ENCODE results near the gene PAGR1. TPM values are rescaled to one million over a fixed set of nuclear protein-coding genes. Genes with fewer than 3 reads are reported as not detected.
A peak's percentile ranks its signal among the peaks of the same experiment; 100 is the strongest.

Gene PAGR1
- total and polyA plus RNA-seq, 2 of the 4 experiments (the other 2 are of a cell fraction), result 10.6 to 22.1 TPM

- no peak overlapping the region for H4K91ac ChIP-seq (ENCODE audit: insufficient read depth, low read depth, low read length)
- dilution Hi-C loops (cut with HindIII; ENCODE audit: low sequenced_read_pairs, unreplicated experiment), result no loop called here
- H3K36me3 ChIP-seq (ENCODE audit: control insufficient read depth, insufficient read depth, low read length), result peaks cover 12% of the 10 kb centered on the region
- H3K9me1 ChIP-seq (ENCODE audit: insufficient read depth, low read length), result peaks cover 13% of the 10 kb centered on the region
- no peak overlapping the region for H3K56ac ChIP-seq (ENCODE audit: extremely low read depth, insufficient read depth, low read length)
- peak overlapping the region; percentile 45; the same call in 1 of the 2 replicates for H3K4ac ChIP-seq (ENCODE audit: low read depth, low read length)
- H4K5ac ChIP-seq (ENCODE audit: low read depth, low read length), result no peak overlapping the region
- H2BK15ac ChIP-seq (ENCODE audit: low read depth, low read length), result peak overlapping the region; percentile 44; the same call in 1 of the 3 replicates
- H2BK120ac ChIP-seq (ENCODE audit: low read depth, low read length), result no peak overlapping the region
- H3K79me1 ChIP-seq (ENCODE audit: low read depth in 1 of 2, low read length in 2 of 2), result peaks cover 8 to 50% of the 10 kb centered on the region in 2 experiments; a peak in 3 of 4 replicates
- H3K4me2 ChIP-seq (ENCODE audit: low read depth, low read length), result peak overlapping the region; percentile 28; the same call in 1 of the 2 replicates
- ATAC-seq (ENCODE audit: low read depth), result no peak
- TF ChIP-seq NFE2L2 (IDR thresholded peaks at IDR 0.05; ENCODE audit: low read depth, low read length) (no peak), FOS (IDR thresholded peaks at IDR 0.05; ENCODE audit: low read depth, low read length) (no peak), MAZ (IDR thresholded peaks at IDR 0.05; ENCODE audit: borderline replicate concordance, low read depth, low read length) (no peak), BHLHE40 (IDR thresholded peaks at IDR 0.05; ENCODE audit: low read depth, low read length) (no peak), RFX5 (IDR thresholded peaks at IDR 0.05; ENCODE audit: low read depth, low read length) (no peak), POLR2A (IDR thresholded peaks at IDR 0.05; ENCODE audit: low read depth, low read length) (no peak)
- TF ChIP-seq, protein P1, sequence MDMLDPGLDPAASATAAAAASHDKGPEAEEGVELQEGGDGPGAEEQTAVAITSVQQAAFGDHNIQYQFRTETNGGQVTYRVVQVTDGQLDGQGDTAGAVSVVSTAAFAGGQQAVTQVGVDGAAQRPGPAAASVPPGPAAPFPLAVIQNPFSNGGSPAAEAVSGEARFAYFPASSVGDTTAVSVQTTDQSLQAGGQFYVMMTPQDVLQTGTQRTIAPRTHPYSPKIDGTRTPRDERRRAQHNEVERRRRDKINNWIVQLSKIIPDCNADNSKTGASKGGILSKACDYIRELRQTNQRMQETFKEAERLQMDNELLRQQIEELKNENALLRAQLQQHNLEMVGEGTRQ (IDR thresholded peaks at IDR 0.05; ENCODE audit: low read depth, low read length), result no peak
- no peak overlapping the region; the same call in 1 of the 2 replicates for H3K23ac ChIP-seq (ENCODE audit: low read depth, low read length)
- peak overlapping the region; percentile 12; the same call in 1 of the 2 replicates for H3K27ac ChIP-seq (ENCODE audit: insufficient read depth, low read length)
- H3K14ac ChIP-seq (replicated peaks; ENCODE audit: low read depth, low read length), result no peak overlapping the region
- H4K8ac ChIP-seq (ENCODE audit: low read depth in 2 of 2, low read length in 2 of 2), result peak overlapping the region in 1 of 2 experiments; percentile 34; a peak in 2 of 4 replicates
- H3K9me3 ChIP-seq (ENCODE audit: control insufficient read depth, insufficient read depth, low read length), result no peaks in the 10 kb centered on the region
- intact Hi-C loops (cut with micrococcal nuclease), result no loop called here
- CTCF ChIA-PET, result interaction anchor here (1.4 kb wide), 1 partner anchor 22 kb away, joined by 3 read pairs; no protein-coding TSS in a partner anchor
- H3K27me3 ChIP-seq (ENCODE audit: control insufficient read depth, insufficient read depth, low read length), result no peaks in the 10 kb centered on the region
- POLR2A ChIA-PET (ENCODE audit: unreplicated experiment), result interaction anchor here (0.7 kb wide), 1 partner anchor 19 kb away, joined by 6 read pairs; no protein-coding TSS in a partner anchor
- DNase-seq, result no peak
- WGBS, 2 experiments (ENCODE audit: extremely low coverage in 2 of 2, insufficient read length in 1 of 2), result 0% methylated on average over 4 of the region's 9 CpGs; no CpG with 5 or more reads in 1 of the 2 experiments
- H3K9ac ChIP-seq (ENCODE audit: low read depth, low read length), result peak overlapping the region; percentile 35; the same call in 1 of the 2 replicates
- H2BK5ac ChIP-seq (ENCODE audit: low read depth, low read length, poor library complexity, severe bottlenecking), result peak overlapping the region; percentile 61
- peak overlapping the region; percentile 42 for H2AK9ac ChIP-seq (replicated peaks; ENCODE audit: low read depth, low read length, poor library complexity)
- peaks cover 30% of the 10 kb centered on the region for H4K20me1 ChIP-seq (ENCODE audit: insufficient read depth, low read length)
- no peak overlapping the region for H3K18ac ChIP-seq (ENCODE audit: low read depth, low read length)
- peaks cover 27% of the 10 kb centered on the region for H3K4me1 ChIP-seq (ENCODE audit: control insufficient read depth, insufficient read depth, low read length)
- H2AK5ac ChIP-seq (ENCODE audit: low read depth, low read length), result peak overlapping the region; percentile 79
- in situ Hi-C loops (cut with MboI; ENCODE audit: low sequenced_read_pairs), result no loop called here
- TSS peak; percentile 78 for BruUV-seq (replicated peaks)
- H2AFZ ChIP-seq (replicated peaks; ENCODE audit: low read length, poor library complexity), result peak overlapping the region; percentile 5
- no peak overlapping the region for H3K4me3 ChIP-seq (ENCODE audit: insufficient read depth, low read depth, low read length)
- H2BK20ac ChIP-seq (ENCODE audit: low read depth, low read length), result no peak overlapping the region
These were observed 5.2 kb upstream of the PAGR1 start for GRCh38 chr16:29810699-29811169.
